Measurements from ENCODE around the gene PPP1R8.
"Not testable (repeated sequence)": the region's sequence is repeated elsewhere in the genome, so short reads cannot be mapped to it uniquely, and the experiment has no call there.

Gene PPP1R8

GRCh38 chr1:27832762-27833161 lies 2.2 kb downstream of the PPP1R8 start:
- peak; percentile 52 for DNase-seq (ENCODE audit: low read depth)

GRCh38 chr1:27833470-27833869 lies 2.9 kb downstream of the PPP1R8 start:
- DNase-seq (ENCODE audit: low read depth): no peak

- no peak for DNase-seq (ENCODE audit: low read depth)
These were observed 4.5 kb downstream of the PPP1R8 start for GRCh38 chr1:27835046-27835445.

DNA sequence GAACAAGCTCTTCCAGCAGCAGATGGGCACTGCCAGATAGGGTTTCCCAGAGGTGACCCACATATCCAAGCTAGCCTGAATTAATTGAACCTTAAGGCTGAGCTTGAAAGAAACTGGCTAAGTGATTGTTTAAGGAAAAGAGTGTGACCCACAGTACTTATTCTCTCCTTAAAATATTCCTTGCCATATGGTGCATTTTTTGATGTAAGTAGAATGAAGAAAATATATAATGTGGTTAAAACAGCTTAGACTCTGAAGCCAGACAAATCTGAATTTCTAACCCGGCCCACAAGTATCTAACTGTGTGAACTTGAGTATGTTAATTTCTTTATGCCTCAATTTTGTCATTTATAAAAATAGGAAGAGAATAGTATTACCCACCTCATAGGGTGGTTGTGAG lies 4.9 kb downstream of the PPP1R8 start:
- no peak for DNase-seq (ENCODE audit: low read depth)

DNA sequence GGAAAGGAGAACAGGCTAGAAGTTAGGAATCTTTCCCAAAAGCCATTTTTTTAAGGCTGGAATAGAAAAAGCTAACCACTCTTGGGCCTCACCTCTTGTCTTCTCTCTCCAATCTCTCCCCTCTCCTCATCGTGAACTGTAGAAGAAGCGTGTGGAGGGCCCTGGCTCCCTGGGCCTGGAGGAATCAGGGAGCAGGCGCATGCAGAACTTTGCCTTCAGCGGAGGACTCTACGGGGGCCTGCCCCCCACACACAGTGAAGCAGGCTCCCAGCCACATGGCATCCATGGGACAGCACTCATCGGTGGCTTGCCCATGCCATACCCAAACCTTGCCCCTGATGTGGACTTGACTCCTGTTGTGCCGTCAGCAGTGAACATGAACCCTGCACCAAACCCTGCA lies 19.4 kb downstream of the PPP1R8 start:
- no peak for DNase-seq (ENCODE audit: low read depth)

DNA sequence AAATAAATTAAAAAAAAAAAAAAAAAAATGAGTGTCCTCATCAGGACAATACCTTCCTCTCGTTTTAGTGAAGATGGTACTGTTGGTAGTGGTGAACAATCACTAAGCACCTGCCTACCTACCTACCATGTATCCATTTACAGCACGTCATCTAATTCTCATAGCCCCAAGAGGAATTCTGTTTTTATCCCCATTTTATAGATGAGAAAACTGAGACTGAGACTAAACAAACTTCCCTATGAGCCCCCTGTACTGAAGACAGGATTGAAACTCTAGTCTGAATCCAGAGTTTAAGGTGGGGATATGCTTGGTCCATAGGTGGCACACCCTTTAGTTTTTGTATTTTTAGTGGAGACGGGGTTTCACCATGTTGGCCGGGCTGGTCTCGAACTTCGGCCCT lies 24.5 kb downstream of the PPP1R8 start:
- no peak for DNase-seq (ENCODE audit: low read depth)

GRCh38 chr1:27856561-27857343 lies 26.2 kb downstream of the PPP1R8 start:
- no peak for DNase-seq (ENCODE audit: low read depth)

- DNase-seq (ENCODE audit: low read depth): not testable (repeated sequence)
These were observed 27.0 kb downstream of the PPP1R8 start for GRCh38 chr1:27857552-27857951.

GRCh38 chr1:27858072-27858948 lies 27.7 kb downstream of the PPP1R8 start:
- peak; percentile 86 for DNase-seq (ENCODE audit: low read depth)

DNA sequence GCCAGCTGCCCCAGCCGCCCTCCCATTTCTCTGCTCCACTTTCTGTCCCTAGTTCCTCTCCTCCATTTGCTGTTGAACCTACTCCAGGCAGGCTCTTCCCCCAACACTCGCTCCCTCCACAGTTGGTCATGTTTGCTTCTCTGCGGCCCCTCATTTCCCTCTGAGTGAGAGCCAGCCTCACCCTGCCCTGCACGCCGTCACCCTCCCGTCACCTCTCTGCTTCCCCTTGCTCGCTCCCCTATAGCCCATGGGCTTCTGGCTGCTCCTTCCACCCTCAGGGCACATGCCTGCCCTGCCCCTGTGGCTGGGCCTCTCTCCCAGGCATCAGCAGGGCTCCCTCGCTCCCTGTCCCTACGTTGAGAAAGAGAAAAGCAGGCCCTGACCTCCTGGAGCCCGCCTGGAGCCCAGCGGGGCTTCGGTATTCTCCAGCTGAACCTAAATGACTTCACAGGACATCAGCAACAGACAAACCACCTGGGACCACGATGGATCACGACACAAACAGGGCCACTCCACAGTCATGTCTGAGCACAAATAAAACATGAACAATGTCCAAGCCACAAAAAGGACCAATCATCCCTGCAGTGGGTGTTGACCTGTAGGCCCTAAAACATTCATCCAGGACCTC lies 28.5 kb downstream of the PPP1R8 start:
- DNase-seq (ENCODE audit: low read depth): no peak

DNA sequence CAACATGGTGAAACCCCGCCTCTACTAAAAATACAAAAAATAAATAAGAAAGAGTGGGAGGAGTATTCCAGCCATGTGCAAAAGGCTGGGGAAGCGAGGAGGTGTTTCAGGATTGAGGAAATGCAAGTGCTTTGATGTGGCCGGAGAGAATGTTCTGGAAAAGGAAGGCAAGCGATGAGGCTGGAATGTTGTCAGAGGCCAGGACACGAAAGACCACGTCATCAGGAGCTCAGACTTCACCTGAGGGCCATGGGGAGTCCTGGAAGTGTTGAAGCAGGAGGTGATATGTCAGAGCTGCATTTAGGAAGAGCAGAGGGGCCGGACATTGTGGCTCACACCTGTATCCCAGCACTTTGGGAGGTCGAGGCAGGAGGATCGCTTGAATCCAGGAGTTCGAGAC lies 30.9 kb downstream of the PPP1R8 start:
- no peak for DNase-seq (ENCODE audit: low read depth)

DNA sequence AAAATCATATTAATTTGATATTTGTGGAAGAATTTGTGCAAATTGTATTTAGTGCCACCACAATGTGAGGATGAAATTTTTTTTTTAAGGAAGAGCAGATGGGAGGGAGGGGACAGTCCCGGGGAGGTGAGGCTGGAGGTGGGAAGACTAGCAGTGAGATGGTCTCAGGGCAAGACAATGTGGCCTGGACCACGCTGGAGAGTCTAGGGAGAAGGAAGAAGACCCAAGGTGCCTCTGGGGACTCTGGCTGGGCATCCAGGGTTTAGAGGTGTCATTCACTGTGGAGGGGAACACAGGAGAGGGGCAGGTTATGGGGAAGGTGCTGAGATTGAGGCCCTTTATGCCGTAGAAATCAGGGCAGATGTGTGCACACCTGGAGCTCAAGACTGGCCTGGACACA lies 31.4 kb downstream of the PPP1R8 start:
- DNase-seq (ENCODE audit: low read depth): no peak

- DNase-seq (ENCODE audit: low read depth): peak; percentile 99
These were observed 32.3 kb downstream of the PPP1R8 start for GRCh38 chr1:27862671-27863537.

GRCh38 chr1:27863538-27863915 lies 32.9 kb downstream of the PPP1R8 start:
- DNase-seq (ENCODE audit: low read depth): no peak

DNA sequence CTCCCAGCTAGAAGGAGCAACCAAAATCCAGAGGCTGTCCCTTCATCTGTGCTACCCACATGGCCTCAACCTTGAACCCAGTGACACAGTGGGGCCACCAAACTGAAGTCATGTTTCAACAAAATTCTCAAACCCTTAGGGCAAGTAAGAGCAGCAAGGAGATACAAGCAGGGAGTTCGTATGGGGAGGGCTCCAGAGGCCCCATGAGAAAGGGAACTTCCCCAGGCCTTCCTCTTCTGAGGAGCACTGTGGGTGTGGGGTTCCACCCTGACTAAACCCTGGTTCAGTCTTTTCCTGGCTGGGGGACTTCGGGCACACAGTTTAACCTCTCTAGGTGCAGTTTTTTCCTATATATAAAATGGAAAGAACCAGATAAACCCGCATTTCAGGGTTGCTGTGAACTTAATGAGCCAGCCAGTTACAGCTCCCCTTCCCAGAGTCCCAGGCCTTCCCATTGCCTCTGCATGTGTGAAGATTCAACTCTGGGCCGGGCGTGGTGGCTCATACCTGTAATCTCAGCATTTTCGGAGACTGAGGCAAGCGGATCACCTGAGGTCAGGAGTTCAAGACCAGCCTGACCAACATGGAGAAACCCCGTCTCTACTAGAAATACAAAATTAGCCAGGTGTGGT lies 33.8 kb downstream of the PPP1R8 start:
- no peak for DNase-seq (ENCODE audit: low read depth)

DNA sequence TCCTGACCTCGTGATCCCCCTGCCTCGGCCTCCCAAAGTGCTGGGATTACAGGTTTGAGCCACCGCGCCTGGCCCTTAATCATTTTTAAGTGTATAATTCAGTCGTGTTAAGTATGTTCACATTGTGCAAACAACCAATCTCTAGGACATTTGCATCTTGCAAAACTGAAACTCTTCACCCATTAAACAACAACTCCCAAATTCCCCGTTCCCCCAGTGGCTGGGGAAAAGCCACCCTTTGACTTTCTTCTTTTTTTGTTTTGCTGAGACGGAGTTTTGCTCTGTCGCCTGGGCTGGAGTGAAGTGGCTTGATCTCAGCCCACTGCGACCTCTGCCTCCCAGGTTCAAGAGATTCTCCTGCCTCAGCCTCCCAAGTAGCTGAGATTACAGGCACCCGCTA lies 35.2 kb downstream of the PPP1R8 start:
- no peak for DNase-seq (ENCODE audit: low read depth)

DNA sequence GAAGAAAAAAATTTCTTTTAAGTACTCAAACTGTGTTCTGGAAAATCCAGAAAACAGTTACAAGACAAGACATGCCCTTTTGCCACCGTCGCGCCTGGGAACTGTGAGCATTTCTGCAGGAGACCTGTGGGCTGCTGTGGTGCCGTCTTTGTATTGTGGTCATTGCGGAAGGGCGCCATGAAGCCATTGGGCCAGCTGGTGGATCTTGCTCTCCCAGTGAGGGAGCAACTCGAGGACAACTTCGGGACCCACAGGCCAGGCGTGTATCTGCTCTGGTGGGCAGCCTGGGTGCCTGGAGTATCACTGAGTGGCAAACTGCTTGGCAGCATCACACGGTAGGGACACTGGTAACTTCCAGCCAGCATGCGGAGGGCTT lies 38.0 kb downstream of the PPP1R8 start:
- DNase-seq (ENCODE audit: low read depth): no peak

DNA sequence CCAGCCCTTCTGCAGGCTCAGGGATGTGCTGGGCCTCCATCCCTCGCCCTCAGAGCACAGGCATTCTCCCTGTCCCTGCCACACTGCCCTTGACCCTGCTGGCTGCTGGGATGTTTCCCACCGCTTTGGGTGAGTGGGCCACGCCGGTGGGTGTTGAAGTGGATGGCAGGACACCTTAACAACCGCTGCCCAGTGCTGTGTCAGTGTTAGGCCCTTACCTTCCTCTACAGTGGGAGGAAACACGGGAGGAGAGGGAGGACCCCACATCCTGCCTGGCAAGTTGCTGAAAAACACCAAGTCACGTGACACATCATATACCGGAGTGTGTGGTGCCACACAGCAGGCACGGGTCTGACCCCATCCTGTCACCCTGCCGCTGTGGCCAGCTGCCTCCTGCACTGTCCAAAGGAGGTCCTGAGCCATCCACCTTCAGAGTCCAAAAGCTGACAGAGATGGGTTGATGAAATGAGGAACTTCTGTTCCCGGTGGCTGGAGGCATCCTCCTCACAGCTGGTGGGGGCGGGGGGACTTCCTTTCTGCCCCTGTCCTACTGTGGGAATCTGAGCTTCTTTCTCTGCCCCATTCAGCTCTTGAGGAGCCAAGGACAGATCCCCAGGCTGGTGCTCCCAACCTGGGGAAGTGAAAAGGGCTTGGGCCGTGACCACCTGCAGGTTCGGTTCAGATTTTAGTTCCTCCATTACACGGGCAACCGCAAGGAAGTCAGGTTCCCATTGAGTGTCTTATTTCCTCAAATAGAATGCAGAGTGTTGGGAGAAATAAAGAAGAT lies 38.5 kb downstream of the PPP1R8 start:
- no peak for DNase-seq (ENCODE audit: low read depth)

DNA sequence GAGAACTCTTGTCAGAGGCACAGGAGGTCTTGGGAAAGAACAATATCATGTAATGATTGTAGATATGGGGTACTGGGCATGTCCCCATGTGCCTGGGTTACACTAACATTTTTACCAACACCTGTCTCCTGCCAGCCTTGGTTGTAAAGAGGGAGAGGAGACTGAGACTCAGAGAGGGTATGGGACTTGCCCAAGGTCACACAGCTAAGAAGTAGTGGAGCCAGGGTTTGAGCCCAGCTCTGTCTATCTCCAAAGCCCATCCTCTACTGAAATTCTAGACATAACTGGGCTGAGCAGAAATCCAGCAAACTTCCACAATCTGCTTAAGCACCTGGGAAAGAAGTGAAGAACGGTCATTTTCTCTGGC lies 39.1 kb downstream of the PPP1R8 start:
- no peak for DNase-seq (ENCODE audit: low read depth)

GRCh38 chr1:27871076-27871475 lies 40.5 kb downstream of the PPP1R8 start:
- DNase-seq (ENCODE audit: low read depth): not testable (repeated sequence)
